ENCODE measurements around the gene ANKRD53.

GRCh38 chr2:70941186-70941585 lies 37.2 kb upstream of the ANKRD53 start:
- TF ChIP-seq CTCF (conservative IDR thresholded peaks at IDR 0.05; ENCODE audit: low read length): no peak
- TF ChIP-seq EZH2phosphoT487 (IDR thresholded peaks at IDR 0.05; ENCODE audit: borderline replicate concordance): no peak

All from Loucy (cell line).